T-helper 1 cell treated with Interleukin-12 subunit alpha and Interleukin-12 subunit beta and Interleukin-4 antibody, amounts not matched to agents 30 μg/mL and 1 μg/mL, for 36 hours (primary cell): ENCODE results near the gene PHYKPL.
"Not testable (repeated sequence)": the region's sequence is repeated elsewhere in the genome, so short reads cannot be mapped to it uniquely, and the experiment has no call there.

Source experiments
- H3K27ac Mint-ChIP-seq: one replicate; pipeline ENCODE4 v1.8.0; 2021; ENCODE audit warnings: mild to moderate bottlenecking, mixed read lengths
- H3K27me3 Mint-ChIP-seq: one replicate; pipeline ENCODE4 v1.8.0; 2021; ENCODE audit warnings: low read depth, mixed read lengths
- H3K36me3 Mint-ChIP-seq: one replicate; pipeline ENCODE4 v1.8.0; 2021; ENCODE audit warnings: low read depth, mixed read lengths
- H3K4me1 Mint-ChIP-seq: one replicate; pipeline ENCODE4 v1.8.0; 2021; ENCODE audit warnings: low read depth, mixed read lengths
- H3K4me3 Mint-ChIP-seq: one replicate; pipeline ENCODE4 v1.8.0; 2021; ENCODE audit warnings: mild to moderate bottlenecking, moderate library complexity, mixed read lengths
- H3K9me3 Mint-ChIP-seq: one replicate; pipeline ENCODE4 v1.8.0; 2021; ENCODE audit warnings: mixed read lengths

The PHYKPL gene

GRCh38 chr5:178271726-178272479 lies 39.3 kb upstream of the PHYKPL start:
- no peaks in the 10 kb centered on the region for H3K4me1 Mint-ChIP-seq

GRCh38 chr5:178271231-178271630 lies 38.6 kb upstream of the PHYKPL start:
- Mint-ChIP-seq H3K27me3 (no peaks in the 10 kb centered on the region), H3K27ac (no peak overlapping the region), H3K36me3 (no peaks in the 10 kb centered on the region), H3K4me1 (no peaks in the 10 kb centered on the region), H3K9me3 (no peaks in the 10 kb centered on the region), H3K4me3 (no peak overlapping the region)

More at GRCh38 chr5:178271726-178272479, 39.3 kb upstream of the PHYKPL start:
- H3K27ac Mint-ChIP-seq: no peak overlapping the region
- no peaks in the 10 kb centered on the region for H3K9me3 Mint-ChIP-seq
- no peak overlapping the region for H3K4me3 Mint-ChIP-seq
- H3K27me3 Mint-ChIP-seq: no peaks in the 10 kb centered on the region
- H3K36me3 Mint-ChIP-seq: no peaks in the 10 kb centered on the region

- no peak overlapping the region for H3K27ac Mint-ChIP-seq
- H3K4me3 Mint-ChIP-seq: no peak overlapping the region
- H3K4me1 Mint-ChIP-seq: no peaks in the 10 kb centered on the region
- no peaks in the 10 kb centered on the region for H3K36me3 Mint-ChIP-seq
- no peaks in the 10 kb centered on the region for H3K27me3 Mint-ChIP-seq
- no peaks in the 10 kb centered on the region for H3K9me3 Mint-ChIP-seq
These were observed 36.9 kb upstream of the PHYKPL start for GRCh38 chr5:178269499-178269898.

- Mint-ChIP-seq H3K36me3 (no peaks in the 10 kb centered on the region), H3K27ac (no peak overlapping the region), H3K9me3 (no peaks in the 10 kb centered on the region), H3K4me3 (no peak overlapping the region), H3K27me3 (no peaks in the 10 kb centered on the region), H3K4me1 (no peaks in the 10 kb centered on the region)
These were observed 35.3 kb upstream of the PHYKPL start for GRCh38 chr5:178267876-178268275.

GRCh38 chr5:178267245-178267644 lies 34.6 kb upstream of the PHYKPL start:
- no peaks in the 10 kb centered on the region for H3K9me3 Mint-ChIP-seq
- H3K27ac Mint-ChIP-seq: no peak overlapping the region
- H3K36me3 Mint-ChIP-seq: no peaks in the 10 kb centered on the region
- no peaks in the 10 kb centered on the region for H3K4me1 Mint-ChIP-seq
- no peak overlapping the region for H3K4me3 Mint-ChIP-seq
- no peaks in the 10 kb centered on the region for H3K27me3 Mint-ChIP-seq

GRCh38 chr5:178266581-178266980 lies 34.0 kb upstream of the PHYKPL start:
- Mint-ChIP-seq H3K4me1 (no peaks in the 10 kb centered on the region), H3K27ac (no peak overlapping the region), H3K27me3 (no peaks in the 10 kb centered on the region)

GRCh38 chr5:178265746-178266145 lies 33.1 kb upstream of the PHYKPL start:
- no peaks in the 10 kb centered on the region for H3K27me3 Mint-ChIP-seq
- H3K4me1 Mint-ChIP-seq: no peaks in the 10 kb centered on the region
- no peak overlapping the region for H3K4me3 Mint-ChIP-seq
- no peak overlapping the region for H3K27ac Mint-ChIP-seq
- no peaks in the 10 kb centered on the region for H3K9me3 Mint-ChIP-seq
- H3K36me3 Mint-ChIP-seq: no peaks in the 10 kb centered on the region

More at GRCh38 chr5:178266581-178266980, 34.0 kb upstream of the PHYKPL start:
- Mint-ChIP-seq H3K4me3 (no peak overlapping the region), H3K36me3 (no peaks in the 10 kb centered on the region), H3K9me3 (no peaks in the 10 kb centered on the region)

GRCh38 chr5:178264044-178264443 lies 31.4 kb upstream of the PHYKPL start:
- Mint-ChIP-seq H3K27ac (no peak overlapping the region), H3K27me3 (no peaks in the 10 kb centered on the region)

GRCh38 chr5:178261666-178262600 lies 29.3 kb upstream of the PHYKPL start:
- Mint-ChIP-seq H3K9me3 (no peaks in the 10 kb centered on the region), H3K27me3 (no peaks in the 10 kb centered on the region), H3K36me3 (no peaks in the 10 kb centered on the region)

More at GRCh38 chr5:178264044-178264443, 31.4 kb upstream of the PHYKPL start:
- Mint-ChIP-seq H3K4me3 (no peak overlapping the region), H3K4me1 (no peaks in the 10 kb centered on the region), H3K9me3 (no peaks in the 10 kb centered on the region), H3K36me3 (no peaks in the 10 kb centered on the region)

GRCh38 chr5:178259623-178260536 lies 27.3 kb upstream of the PHYKPL start:
- H3K9me3 Mint-ChIP-seq: no peaks in the 10 kb centered on the region
- no peaks in the 10 kb centered on the region for H3K4me1 Mint-ChIP-seq
- H3K27ac Mint-ChIP-seq: no peak overlapping the region
- no peak overlapping the region for H3K4me3 Mint-ChIP-seq
- H3K27me3 Mint-ChIP-seq: no peaks in the 10 kb centered on the region
- no peaks in the 10 kb centered on the region for H3K36me3 Mint-ChIP-seq

More at GRCh38 chr5:178261666-178262600, 29.3 kb upstream of the PHYKPL start:
- Mint-ChIP-seq H3K27ac (no peak overlapping the region), H3K4me1 (no peaks in the 10 kb centered on the region), H3K4me3 (no peak overlapping the region)

GRCh38 chr5:178257650-178258049 lies 25.0 kb upstream of the PHYKPL start:
- H3K9me3 Mint-ChIP-seq: no peaks in the 10 kb centered on the region
- H3K4me3 Mint-ChIP-seq: no peak overlapping the region
- H3K27me3 Mint-ChIP-seq: no peaks in the 10 kb centered on the region
- no peaks in the 10 kb centered on the region for H3K36me3 Mint-ChIP-seq
- H3K4me1 Mint-ChIP-seq: no peaks in the 10 kb centered on the region
- no peak overlapping the region for H3K27ac Mint-ChIP-seq

GRCh38 chr5:178256746-178257145 lies 24.1 kb upstream of the PHYKPL start:
- H3K4me3 Mint-ChIP-seq: no peak overlapping the region
- no peaks in the 10 kb centered on the region for H3K4me1 Mint-ChIP-seq
- no peak overlapping the region for H3K27ac Mint-ChIP-seq
- no peaks in the 10 kb centered on the region for H3K27me3 Mint-ChIP-seq
- H3K36me3 Mint-ChIP-seq: no peaks in the 10 kb centered on the region
- H3K9me3 Mint-ChIP-seq: no peaks in the 10 kb centered on the region

- H3K9me3 Mint-ChIP-seq, H3K4me1 Mint-ChIP-seq, H3K27me3 Mint-ChIP-seq, H3K4me3 Mint-ChIP-seq, H3K27ac Mint-ChIP-seq, H3K36me3 Mint-ChIP-seq: not testable (repeated sequence)
These were observed 21.0 kb upstream of the PHYKPL start for GRCh38 chr5:178253632-178254031.

GRCh38 chr5:178252258-178252657 lies 19.7 kb upstream of the PHYKPL start:
- Mint-ChIP-seq H3K4me3 (no peak overlapping the region), H3K27ac (no peak overlapping the region), H3K36me3 (no peaks in the 10 kb centered on the region), H3K9me3 (no peaks in the 10 kb centered on the region), H3K4me1 (peaks cover 7% of the 10 kb centered on the region), H3K27me3 (no peaks in the 10 kb centered on the region)
